ENCODE results near the gene PRDX5. TPM values are rescaled to one million over a fixed set of nuclear protein-coding genes. Genes with fewer than 3 reads are reported as not detected.

The PRDX5 gene
- total RNA-seq, 5 donors from 2014 or later (not counting 1 experiment from before 2014, with no cell fraction given) = 35.8 to 86.7 (median 71.7) TPM

DNA sequence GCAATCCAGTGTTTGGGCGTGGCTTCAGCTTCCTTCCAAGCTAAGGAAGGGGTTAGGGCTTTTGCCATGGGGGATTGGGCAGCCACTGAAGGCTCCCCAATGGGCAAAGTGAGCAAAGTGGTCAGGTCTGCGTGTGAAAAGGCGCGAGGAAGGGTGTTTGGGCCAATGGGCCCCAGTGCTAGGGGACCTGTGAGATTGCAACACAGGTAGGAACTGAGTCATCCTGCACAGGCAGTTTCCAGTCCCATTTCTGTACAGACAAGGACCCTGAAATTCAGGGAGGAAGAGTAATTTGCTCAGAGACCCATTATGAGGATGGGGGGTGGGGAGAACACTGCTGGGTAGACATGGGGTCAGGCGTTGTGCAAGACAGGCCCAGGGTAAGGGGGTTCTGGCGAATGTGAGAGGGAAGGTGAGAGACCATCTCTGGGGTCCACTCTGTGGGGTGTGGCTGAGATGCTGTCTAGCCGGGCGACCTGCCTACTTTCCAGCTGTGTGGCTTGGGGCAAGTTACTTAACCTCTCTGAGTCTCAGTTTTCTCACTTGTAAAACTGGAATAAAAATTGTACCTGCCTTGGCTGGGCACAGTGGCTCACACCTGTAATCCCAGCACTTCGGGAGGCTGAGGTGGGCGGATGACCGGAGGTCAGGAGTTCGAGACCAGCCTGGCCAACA, 29.4 kb downstream of the PRDX5 start:
- Mint-ChIP-seq H3K36me3 (peaks cover 16% of the 10 kb centered on the region), H3K27ac (no peak overlapping the region), H3K4me1 (peaks cover 5 to 9% (median 8%) of the 10 kb centered on the region in 3 donors), H3K9me3 (no peaks in the 10 kb centered on the region), H3K27me3 (no peaks in the 10 kb centered on the region), H3K4me3 (no peak overlapping the region)
- Histone ChIP-seq H3K4me1 (ENCODE audit: control insufficient read depth in 1 of 2, extremely low read depth in 1 of 2, insufficient read depth in 2 of 2, low read length in 2 of 2) (peaks cover 0 to 17% of the 10 kb centered on the region in 2 experiments), H3K4me3 (ENCODE audit: control insufficient read depth in 1 of 2, extremely low read depth in 1 of 2, low read length in 1 of 2) (no peak overlapping the region), H3K36me3 (ENCODE audit: control insufficient read depth in 2 of 2, extremely low read depth in 1 of 2, insufficient read depth in 1 of 2, low read length in 1 of 2) (peaks cover 34 to 46% of the 10 kb centered on the region in 2 donors), H3K9me3 (no peaks in the 10 kb centered on the region), H3K27me3 (replicated peaks in 1 of 2; ENCODE audit: control insufficient read depth in 2 of 2, extremely low read depth in 1 of 2, insufficient read depth in 2 of 2, low read length in 1 of 2) (no peaks in the 10 kb centered on the region), H3K27ac (ENCODE audit: low read length) (no peak overlapping the region)
- ChIA-PET POLR2A (no interaction called here), CTCF (interaction anchor here in 1 of 2 donors (0.6 kb wide), 1 partner anchor 764 kb away, joined by 3 read pairs; the partner anchor contains the start of gene TM7SF2)
- WGBS (ENCODE audit: insufficient coverage) = 85% methylated on average over 9 of the region's 12 CpGs
- no peak for ATAC-seq (replicated peaks in 1 of 4)
- no peak for DNase-seq

DNA sequence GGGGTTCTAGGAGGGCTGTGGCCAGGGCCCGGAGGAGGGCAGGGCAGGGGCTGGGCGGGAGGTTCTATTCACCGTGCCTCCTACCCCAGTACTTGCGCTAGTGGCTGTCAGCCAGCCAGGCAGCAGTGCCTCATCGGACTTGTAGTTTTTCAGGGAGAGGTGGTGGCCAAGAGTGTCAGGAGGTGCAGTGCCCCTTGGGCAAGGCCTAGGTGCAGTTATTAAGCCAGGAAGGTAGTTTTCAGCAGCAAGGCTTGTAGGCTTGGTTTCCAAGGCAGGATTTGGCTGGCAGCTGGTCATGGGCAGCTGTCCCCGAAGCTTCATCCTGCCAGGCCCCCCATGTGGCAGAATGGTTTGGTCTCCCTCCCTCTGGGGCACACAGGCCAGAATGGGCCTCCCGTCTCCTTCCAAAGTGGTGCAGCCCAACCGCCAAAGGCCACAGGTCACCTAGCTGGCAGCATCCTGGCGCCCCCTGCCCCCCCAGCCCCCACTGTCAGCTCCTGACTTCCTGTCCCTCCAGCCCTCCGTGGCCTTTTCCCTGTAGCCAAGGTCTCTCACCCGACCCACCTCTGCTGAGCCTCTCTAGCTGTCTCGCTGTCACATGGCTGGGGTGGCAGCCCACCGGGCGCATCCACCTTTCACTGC, 30.6 kb downstream of the PRDX5 start:
- H3K4me1 Mint-ChIP-seq = peaks cover 3 to 8% (median 6%) of the 10 kb centered on the region in 3 donors
- H3K4me3 Mint-ChIP-seq = no peak overlapping the region
- Histone ChIP-seq H3K27ac (ENCODE audit: low read length) (no peak overlapping the region), H3K9me3 (no peaks in the 10 kb centered on the region), H3K4me1 (ENCODE audit: control insufficient read depth in 1 of 2, extremely low read depth in 1 of 2, insufficient read depth in 2 of 2, low read length in 2 of 2) (peaks cover 0 to 8% of the 10 kb centered on the region in 2 experiments), H3K4me3 (ENCODE audit: control insufficient read depth in 1 of 2, extremely low read depth in 1 of 2, low read length in 1 of 2) (no peak overlapping the region), H3K36me3 (ENCODE audit: control insufficient read depth in 2 of 2, extremely low read depth in 1 of 2, insufficient read depth in 1 of 2, low read length in 1 of 2) (peaks cover 38 to 51% of the 10 kb centered on the region in 2 donors), H3K27me3 (replicated peaks in 1 of 2; ENCODE audit: control insufficient read depth in 2 of 2, extremely low read depth in 1 of 2, insufficient read depth in 2 of 2, low read length in 1 of 2) (no peaks in the 10 kb centered on the region)
- H3K27ac Mint-ChIP-seq = peak overlapping the region in 1 of 2 donors; percentile 39
- 96% methylated on average over 13 of the region's 14 CpGs for WGBS (ENCODE audit: insufficient coverage)
- peaks cover 16% of the 10 kb centered on the region for H3K36me3 Mint-ChIP-seq
- CTCF ChIA-PET = interaction anchor here (0.6 kb wide), 3 partner anchors 69 to 763 kb away, joined by 3 to 4 read pairs (median 3); partner anchors contain the start of gene TM7SF2 (in 1 of the 2)
- POLR2A ChIA-PET = interaction anchor here in 1 of 2 donors (0.6 kb wide), 1 partner anchor 592 kb away, joined by 3 read pairs; no protein-coding TSS in a partner anchor
- ATAC-seq (replicated peaks in 1 of 4) (no peak), DNase-seq (no peak)
- no peaks in the 10 kb centered on the region for H3K27me3 Mint-ChIP-seq
- H3K9me3 Mint-ChIP-seq = no peaks in the 10 kb centered on the region

DNA sequence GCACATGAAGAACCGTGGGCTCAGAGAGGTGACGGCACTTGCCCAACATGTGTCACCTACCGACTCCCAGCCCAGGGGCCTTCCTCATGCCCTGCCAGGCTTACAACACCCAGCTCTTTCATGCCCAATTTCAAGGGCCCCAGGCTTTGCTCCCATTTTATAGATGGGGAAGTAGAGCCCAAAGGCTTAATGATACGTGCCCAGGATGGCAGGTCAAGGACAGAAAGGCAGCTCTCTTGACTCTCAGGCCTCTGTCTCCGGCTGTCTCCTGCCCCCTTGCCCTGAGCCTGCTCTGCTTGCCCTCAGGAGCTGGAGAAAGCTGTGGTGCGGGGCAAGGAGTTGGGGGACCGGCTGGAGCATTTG, 31.1 kb downstream of the PRDX5 start:
- H3K27ac Mint-ChIP-seq = peak overlapping the region in 1 of 2 donors; percentile 39
- ChIA-PET CTCF (interaction anchor here in 1 of 2 donors (0.7 kb wide), 1 partner anchor 20 kb away, joined by 3 read pairs; no protein-coding TSS in a partner anchor), POLR2A (no interaction called here)

DNA sequence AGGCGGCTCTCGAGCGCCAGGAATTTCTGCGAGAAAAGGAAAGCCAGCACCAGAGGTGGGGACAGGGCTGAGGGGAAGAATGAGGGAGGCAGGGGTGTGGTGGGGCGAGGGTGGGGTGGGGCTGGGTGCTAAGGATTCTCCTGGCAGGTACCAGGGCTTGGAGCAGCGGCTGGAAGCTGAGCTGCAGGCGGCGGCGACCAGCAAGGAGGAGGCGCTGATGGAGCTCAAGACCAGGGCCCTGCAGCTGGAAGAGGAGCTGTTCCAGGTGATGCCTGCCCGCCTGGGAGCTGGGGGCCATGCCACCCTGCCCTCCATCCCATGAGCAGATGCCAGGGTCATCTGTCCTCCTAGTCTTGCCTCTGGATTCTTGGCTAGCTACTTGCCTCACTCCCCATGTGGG, 31.5 kb downstream of the PRDX5 start:
- H3K4me1 ChIP-seq (ENCODE audit: control insufficient read depth in 1 of 2, extremely low read depth in 1 of 2, insufficient read depth in 2 of 2, low read length in 2 of 2) = peaks cover 0 to 4% of the 10 kb centered on the region in 2 experiments
- ChIA-PET CTCF (interaction anchor here in 1 of 2 donors (0.7 kb wide), 1 partner anchor 20 kb away, joined by 3 read pairs; no protein-coding TSS in a partner anchor), POLR2A (no interaction called here)
- Mint-ChIP-seq H3K36me3 (peaks cover 16% of the 10 kb centered on the region), H3K9me3 (no peaks in the 10 kb centered on the region), H3K4me3 (no peak overlapping the region), H3K27me3 (no peaks in the 10 kb centered on the region), H3K27ac (no peak overlapping the region), H3K4me1 (peaks cover 3 to 8% (median 6%) of the 10 kb centered on the region in 3 donors)
- no peak for ATAC-seq (replicated peaks in 1 of 4)
- WGBS (ENCODE audit: insufficient coverage) = 100% methylated on average over 7 of the region's 11 CpGs
- H3K27ac ChIP-seq (ENCODE audit: low read length) = no peak overlapping the region
- DNase-seq = no peak
- no peaks in the 10 kb centered on the region for H3K9me3 ChIP-seq
- H3K4me3 ChIP-seq (ENCODE audit: control insufficient read depth in 1 of 2, extremely low read depth in 1 of 2, low read length in 1 of 2) = no peak overlapping the region
- H3K36me3 ChIP-seq (ENCODE audit: control insufficient read depth in 2 of 2, extremely low read depth in 1 of 2, insufficient read depth in 1 of 2, low read length in 1 of 2) = peaks cover 34 to 50% of the 10 kb centered on the region in 2 donors
- H3K27me3 ChIP-seq (replicated peaks in 1 of 2; ENCODE audit: control insufficient read depth in 2 of 2, extremely low read depth in 1 of 2, insufficient read depth in 2 of 2, low read length in 1 of 2) = no peaks in the 10 kb centered on the region

More for the DNA sequence above, 31.1 kb downstream of the PRDX5 start:
- no peaks in the 10 kb centered on the region for H3K9me3 Mint-ChIP-seq
- DNase-seq (no peak), ATAC-seq (replicated peaks in 1 of 4) (no peak)
- no peak overlapping the region for H3K4me3 Mint-ChIP-seq
- H3K9me3 ChIP-seq = no peaks in the 10 kb centered on the region
- 96% methylated on average over 4 of the region's 7 CpGs for WGBS (ENCODE audit: insufficient coverage)
- H3K4me3 ChIP-seq (ENCODE audit: control insufficient read depth in 1 of 2, extremely low read depth in 1 of 2, low read length in 1 of 2) = no peak overlapping the region
- H3K4me1 Mint-ChIP-seq = peaks cover 3 to 8% (median 6%) of the 10 kb centered on the region in 3 donors
- H3K27me3 Mint-ChIP-seq = no peaks in the 10 kb centered on the region
- H3K4me1 ChIP-seq (ENCODE audit: control insufficient read depth in 1 of 2, extremely low read depth in 1 of 2, insufficient read depth in 2 of 2, low read length in 2 of 2) = peaks cover 0 to 4% of the 10 kb centered on the region in 2 experiments
- H3K36me3 Mint-ChIP-seq = peaks cover 16% of the 10 kb centered on the region
- H3K27ac ChIP-seq (ENCODE audit: low read length) = no peak overlapping the region
- peaks cover 38 to 50% of the 10 kb centered on the region in 2 donors for H3K36me3 ChIP-seq (ENCODE audit: control insufficient read depth in 2 of 2, extremely low read depth in 1 of 2, insufficient read depth in 1 of 2, low read length in 1 of 2)
- H3K27me3 ChIP-seq (replicated peaks in 1 of 2; ENCODE audit: control insufficient read depth in 2 of 2, extremely low read depth in 1 of 2, insufficient read depth in 2 of 2, low read length in 1 of 2) = no peaks in the 10 kb centered on the region

DNA sequence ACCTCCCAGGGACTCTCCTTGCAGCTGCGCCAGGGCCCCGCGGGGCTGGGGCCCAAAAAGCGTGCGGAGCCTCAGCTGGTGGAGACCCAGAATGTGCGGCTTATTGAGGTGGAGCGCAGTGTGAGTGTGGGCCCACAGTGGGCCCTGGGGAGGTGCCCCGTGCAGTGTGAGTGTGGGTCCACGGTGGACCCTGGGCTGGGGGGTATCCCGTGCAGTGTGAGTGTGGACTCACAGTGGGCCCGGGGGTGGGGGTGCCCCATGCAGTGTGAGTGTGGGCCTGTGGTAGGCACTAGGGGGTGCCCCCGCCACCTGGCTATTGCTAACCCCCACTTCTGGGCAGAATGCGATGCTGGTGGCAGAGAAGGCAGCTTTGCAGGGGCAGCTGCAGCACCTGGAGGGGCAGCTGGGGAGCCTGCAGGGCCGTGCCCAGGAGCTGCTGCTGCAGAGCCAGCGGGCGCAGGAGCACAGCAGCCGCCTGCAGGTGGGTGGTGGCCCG, 33.3 kb downstream of the PRDX5 start:
- Histone ChIP-seq H3K27me3 (replicated peaks in 1 of 2; ENCODE audit: control insufficient read depth in 2 of 2, extremely low read depth in 1 of 2, insufficient read depth in 2 of 2, low read length in 1 of 2) (no peaks in the 10 kb centered on the region), H3K4me1 (ENCODE audit: control insufficient read depth in 1 of 2, extremely low read depth in 1 of 2, insufficient read depth in 2 of 2, low read length in 2 of 2) (peaks cover 0 to 10% of the 10 kb centered on the region in 2 experiments), H3K36me3 (ENCODE audit: control insufficient read depth in 2 of 2, extremely low read depth in 1 of 2, insufficient read depth in 1 of 2, low read length in 1 of 2) (peaks cover 28 to 41% of the 10 kb centered on the region in 2 donors), H3K27ac (ENCODE audit: low read length) (no peak overlapping the region), H3K9me3 (no peaks in the 10 kb centered on the region), H3K4me3 (ENCODE audit: control insufficient read depth in 1 of 2, extremely low read depth in 1 of 2, low read length in 1 of 2) (no peak overlapping the region)
- WGBS (ENCODE audit: insufficient coverage) = 95% methylated on average over 16 of the region's 18 CpGs
- no peaks in the 10 kb centered on the region for H3K9me3 Mint-ChIP-seq
- H3K4me1 Mint-ChIP-seq = peaks cover 0 to under 1% (median 0%) of the 10 kb centered on the region in 3 donors
- H3K36me3 Mint-ChIP-seq = peaks cover 6% of the 10 kb centered on the region
- CTCF ChIA-PET = no interaction called here
- POLR2A ChIA-PET = no interaction called here
- no peak for DNase-seq
- ATAC-seq (replicated peaks in 1 of 4) = no peak
- H3K4me3 Mint-ChIP-seq = no peak overlapping the region
- no peak overlapping the region for H3K27ac Mint-ChIP-seq
- no peaks in the 10 kb centered on the region for H3K27me3 Mint-ChIP-seq
